HPDE6-E6E7 (cell line): ENCODE data around the gene PIGV.
A peak's percentile ranks its signal among the peaks of the same experiment; 100 is the strongest.
"Not testable (repeated sequence)": the region's sequence is repeated elsewhere in the genome, so short reads cannot be mapped to it uniquely, and the experiment has no call there.

Experiments used
- DNase-seq: peaks from one replicate; pipeline ENCODE4 v3.0.0; 2011; ENCODE audit warnings: missing footprints; ENCODE audit errors: extremely low spot score

PIGV gene

DNA sequence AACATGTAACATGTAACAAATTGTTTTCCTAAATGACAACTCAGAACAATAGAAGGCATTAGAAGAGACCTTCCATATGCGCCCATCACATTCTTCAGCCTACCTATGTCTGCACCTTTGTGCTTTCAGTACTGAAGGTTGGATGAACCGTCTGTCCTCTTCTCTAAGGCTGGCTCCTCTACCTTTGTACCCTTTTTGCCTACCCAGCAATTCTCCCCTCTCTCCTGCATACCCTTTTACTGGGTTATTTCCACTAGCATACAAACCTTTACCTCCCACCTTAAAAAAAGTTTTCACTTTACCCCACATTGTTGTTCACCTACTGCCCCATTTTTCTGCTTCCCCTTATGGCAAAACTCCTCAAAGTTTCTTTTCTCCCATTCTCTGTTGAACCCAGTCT lies 5.2 kb downstream of the PIGV start:
- no peak for DNase-seq

DNA sequence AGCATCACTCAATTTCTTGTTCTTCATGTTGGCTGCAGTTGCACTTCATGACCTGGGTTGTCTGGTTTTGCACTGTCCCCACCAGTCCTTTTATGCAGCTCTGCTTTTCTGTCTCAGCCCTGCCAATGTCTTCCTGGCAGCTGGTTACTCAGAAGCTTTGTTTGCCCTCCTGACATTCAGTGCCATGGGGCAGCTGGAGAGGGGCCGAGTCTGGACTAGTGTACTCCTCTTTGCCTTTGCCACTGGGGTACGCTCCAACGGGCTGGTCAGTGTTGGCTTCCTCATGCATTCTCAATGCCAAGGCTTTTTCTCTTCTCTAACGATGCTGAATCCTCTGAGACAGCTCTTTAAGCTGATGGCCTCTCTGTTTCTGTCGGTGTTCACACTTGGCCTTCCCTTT lies 6.6 kb downstream of the PIGV start:
- DNase-seq: no peak

- no peak for DNase-seq
Observed at GRCh38 chr1:26797627-26798026, 9.9 kb downstream of the PIGV start.

GRCh38 chr1:26799479-26800142 lies 11.9 kb downstream of the PIGV start:
- DNase-seq: peak; percentile 67

GRCh38 chr1:26803932-26804331 lies 16.2 kb downstream of the PIGV start:
- DNase-seq: not testable (repeated sequence)

- DNase-seq: not testable (repeated sequence)
Observed at GRCh38 chr1:26810105-26810504, 22.4 kb downstream of the PIGV start.

DNA sequence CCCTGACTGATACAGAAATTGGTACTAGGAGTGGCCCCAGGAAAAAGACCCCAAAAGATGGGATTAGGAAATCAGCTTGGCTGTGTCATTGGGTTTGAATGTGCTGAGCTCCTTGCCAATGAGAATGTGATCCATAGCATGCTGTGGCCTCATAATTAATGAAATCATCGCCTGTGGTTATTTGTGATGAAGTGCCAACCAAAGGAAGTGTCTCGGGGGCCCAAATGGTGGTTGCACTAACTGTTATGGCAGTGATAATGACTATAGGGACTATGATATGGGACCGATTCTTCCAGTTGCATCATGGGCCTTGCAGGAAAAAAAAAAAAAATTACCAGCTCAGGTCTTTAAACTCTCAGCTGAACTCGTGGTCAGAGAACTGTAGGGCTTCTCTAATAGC lies 23.3 kb downstream of the PIGV start:
- no peak for DNase-seq

DNA sequence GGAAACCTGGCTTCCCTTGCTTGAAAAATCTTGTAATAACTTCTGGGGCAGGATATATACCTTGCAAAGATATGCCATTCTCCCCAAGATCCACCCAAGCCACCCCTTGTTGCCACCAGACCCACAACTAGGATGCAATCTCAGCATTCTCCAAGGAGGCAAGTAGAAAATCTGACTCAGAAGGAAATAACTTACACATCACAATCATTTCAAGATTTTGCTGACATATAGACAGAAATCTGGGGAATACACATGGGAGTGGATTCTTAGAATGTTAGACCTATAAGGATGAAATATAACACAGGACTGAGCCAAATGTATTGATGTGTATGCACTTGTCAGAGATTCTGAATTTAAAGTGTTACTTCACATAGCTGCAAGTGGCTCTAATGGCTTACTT lies 24.0 kb downstream of the PIGV start:
- no peak for DNase-seq

DNA sequence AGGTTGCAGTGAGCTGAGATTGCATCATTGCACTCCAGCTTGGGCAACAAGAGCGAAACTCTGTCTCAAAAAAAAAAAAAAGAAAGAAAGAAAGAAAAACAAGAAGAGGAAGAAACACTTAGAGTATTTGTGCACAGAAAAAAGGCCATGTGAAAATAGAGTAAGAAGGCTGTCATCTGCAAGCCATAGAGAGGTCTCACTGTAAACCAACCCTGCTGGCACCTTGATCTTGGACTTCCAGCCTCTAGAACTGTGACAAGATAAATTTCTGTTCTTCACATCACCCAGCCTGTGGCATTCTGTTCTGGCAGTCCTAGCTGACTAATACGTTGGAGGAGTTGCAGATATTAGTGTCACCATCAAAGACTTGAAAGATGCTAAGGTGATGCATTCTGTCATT lies 26.6 kb downstream of the PIGV start:
- no peak for DNase-seq

DNA sequence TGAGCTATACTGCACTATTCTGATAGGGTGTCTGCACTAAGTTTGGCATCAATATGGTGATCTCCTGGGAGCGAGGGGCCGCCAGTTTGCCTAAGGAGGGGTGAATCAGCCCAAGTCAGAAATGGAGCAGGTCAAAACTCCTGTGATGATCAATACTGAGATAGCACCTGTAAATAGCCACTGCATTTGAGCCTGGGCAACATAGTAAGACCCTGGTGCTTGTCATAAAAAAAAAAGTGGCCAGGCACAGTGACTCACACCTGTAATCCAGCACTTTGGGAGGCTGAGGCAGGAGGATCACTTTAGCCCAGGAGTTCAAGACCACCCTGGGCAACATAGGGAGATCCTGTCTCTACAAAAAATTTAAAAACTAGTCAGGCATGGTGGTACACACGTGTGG lies 27.1 kb downstream of the PIGV start:
- no peak for DNase-seq

DNA sequence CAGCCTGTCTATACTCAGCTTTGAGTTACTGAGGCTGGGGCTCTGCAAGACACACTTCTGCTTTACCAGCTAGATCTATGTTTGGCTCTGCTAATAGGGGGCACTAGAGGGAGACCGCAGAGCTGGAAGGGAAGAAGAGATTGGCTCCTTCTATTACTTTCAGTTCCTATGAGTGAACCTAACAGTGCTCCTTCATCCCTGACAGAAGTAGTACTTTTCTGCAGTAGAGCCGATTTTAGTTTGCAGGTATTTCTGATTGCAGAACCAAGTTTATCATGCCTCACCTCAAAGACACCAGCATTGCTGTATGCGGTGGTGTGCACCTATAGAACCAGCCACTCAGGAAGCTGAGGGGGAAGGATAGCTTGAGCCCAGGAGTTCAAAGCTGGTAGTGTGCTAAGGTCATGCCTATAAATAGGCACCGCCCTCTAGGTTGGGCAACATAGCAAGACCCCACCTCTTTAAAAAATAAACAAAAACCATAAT lies 33.1 kb downstream of the PIGV start:
- no peak for DNase-seq

DNA sequence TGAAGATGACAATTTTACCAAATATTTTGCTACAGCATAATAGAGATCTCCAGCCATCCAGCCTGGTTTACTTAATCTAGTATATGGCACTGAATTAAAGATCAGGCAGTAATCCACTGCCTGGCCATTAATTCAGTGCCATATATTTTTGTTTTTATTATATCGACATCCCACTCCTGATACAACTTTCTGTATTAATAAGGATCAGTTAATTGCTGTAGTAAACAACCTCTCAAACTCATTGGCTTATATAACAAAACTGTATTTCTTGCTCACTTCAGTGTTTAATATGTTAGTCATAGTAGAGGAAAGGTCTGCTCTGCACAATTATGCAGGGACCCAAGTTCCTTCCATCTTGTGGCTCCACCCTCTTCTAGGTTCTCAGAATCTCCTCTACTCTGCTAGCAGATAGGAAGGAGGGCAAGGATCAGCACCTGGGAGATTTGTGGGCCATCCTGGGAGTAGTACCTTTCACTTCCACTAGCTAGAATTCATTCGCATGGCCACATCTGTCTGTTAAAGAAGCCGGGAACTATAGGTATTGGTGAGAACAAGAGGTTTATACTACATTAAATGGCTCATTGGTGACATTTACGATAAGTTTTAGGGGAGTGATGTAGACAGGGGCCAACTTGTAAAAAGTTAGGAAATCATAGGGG lies 35.1 kb downstream of the PIGV start:
- no peak for DNase-seq

DNA sequence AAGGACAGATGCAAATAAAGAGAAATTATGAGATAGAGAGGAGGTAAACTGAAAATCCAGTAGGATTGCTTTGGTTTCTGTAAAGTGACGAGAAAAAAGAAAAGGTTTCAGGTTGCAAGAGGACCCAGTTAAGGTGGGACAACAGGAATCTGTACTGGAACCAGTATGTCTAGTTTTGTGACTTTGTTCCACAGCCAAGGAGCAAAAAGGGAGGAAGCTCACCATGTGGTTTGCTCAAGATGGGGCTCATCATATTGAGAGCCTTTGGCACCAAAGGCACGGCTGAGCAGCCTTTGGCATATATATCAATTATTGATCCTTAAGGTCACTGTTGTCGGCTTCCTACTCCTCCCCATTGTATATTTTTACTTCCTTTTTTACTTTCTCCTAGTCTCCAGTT lies 37.0 kb downstream of the PIGV start:
- DNase-seq: no peak

DNA sequence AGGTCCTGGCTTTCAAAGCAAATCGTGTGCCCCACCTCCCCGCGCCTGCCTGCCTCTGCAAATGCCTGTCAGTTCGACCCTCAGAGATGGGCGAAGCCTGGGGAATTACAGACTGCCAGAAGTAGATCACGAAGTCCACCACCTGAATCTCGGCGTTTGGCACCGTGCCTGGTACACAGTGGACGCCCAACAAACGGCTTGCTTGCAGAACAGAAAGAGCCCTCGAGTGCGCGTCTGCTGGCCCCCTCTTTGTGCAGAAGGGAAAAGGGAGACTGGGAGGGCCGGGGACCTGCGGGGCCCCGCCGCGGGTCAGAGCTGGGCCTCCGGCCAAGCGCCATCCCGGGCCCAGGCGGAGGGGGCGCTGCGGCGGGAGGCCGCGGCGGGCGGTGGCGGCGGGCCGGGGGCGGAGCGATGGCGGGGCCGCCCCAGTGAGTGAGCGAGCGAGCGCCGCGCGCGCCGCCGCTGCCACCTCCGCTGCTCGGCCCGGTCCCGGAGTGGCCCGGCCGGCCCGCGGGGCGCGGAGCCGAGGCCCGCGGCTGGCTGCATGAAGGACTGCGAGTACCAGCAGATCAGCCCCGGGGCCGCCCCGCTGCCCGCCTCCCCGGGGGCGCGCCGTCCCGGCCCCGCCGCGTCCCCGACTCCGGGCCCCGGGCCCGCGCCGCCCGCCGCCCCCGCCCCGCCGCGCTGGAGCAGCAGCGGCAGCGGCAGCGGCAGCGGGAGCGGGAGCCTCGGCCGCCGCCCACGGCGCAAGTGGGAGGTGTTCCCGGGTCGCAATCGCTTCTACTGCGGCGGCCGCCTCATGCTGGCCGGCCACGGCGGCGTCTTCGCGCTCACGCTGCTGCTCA lies 38.7 kb downstream of the PIGV start, which contains the start of gene ZDHHC18:
TSS of gene ZDHHC18 (plus strand) at position 428 of the 845 bp plus-strand sequence. CDS start at position 545, 117 bp downstream.
- DNase-seq: peak; percentile 59

GRCh38 chr1:26827106-26827604 lies 39.4 kb downstream of the PIGV start:
- no peak for DNase-seq

DNA sequence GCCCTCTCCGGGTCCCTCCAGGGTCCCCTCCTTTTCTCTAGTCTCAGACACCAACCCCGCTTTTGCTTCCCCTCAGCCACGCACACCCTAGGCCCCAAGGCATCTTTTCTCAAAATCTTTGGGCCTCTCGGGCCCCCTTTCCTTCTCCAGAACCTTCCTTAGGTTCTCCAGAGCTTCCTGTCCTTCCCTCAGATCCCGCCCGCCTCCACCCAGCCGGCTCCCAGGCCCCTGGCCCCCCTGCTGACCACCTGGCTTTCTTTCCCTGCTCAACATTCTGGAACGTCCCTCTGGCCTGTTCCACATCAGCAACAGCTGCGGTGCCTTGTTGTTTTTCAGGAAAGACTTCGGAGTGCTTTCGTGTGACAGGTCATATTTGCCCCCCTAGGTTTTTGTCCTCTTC lies 39.9 kb downstream of the PIGV start:
- DNase-seq: no peak

DNA sequence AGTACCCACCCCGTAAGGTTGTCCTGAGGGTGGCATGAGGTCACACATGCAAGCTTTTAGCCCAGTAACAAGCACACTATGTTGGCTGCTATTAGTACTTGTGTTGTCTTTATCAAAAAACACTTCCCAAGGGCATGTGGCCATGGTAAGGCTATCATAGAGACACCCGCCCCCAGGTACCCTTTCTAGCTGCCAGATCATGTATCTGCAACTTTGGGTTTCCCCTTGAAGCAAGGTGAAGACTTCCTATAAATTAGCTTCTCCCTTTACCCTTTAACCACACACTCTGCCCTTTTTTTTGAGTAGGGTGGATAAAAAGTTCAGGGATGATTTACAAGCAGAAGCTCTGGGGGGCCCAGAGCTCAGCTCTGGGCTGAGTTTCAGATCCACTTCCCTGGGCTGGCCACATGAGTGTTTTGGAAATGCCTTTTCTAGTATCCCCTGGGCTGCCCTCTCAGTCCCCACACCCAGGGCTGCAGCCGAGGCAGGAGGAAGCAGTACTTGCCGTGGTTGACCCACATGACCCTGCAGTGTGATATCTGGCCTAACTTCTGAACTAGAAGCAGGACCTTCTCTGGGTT lies 40.8 kb downstream of the PIGV start:
- DNase-seq: no peak

DNA sequence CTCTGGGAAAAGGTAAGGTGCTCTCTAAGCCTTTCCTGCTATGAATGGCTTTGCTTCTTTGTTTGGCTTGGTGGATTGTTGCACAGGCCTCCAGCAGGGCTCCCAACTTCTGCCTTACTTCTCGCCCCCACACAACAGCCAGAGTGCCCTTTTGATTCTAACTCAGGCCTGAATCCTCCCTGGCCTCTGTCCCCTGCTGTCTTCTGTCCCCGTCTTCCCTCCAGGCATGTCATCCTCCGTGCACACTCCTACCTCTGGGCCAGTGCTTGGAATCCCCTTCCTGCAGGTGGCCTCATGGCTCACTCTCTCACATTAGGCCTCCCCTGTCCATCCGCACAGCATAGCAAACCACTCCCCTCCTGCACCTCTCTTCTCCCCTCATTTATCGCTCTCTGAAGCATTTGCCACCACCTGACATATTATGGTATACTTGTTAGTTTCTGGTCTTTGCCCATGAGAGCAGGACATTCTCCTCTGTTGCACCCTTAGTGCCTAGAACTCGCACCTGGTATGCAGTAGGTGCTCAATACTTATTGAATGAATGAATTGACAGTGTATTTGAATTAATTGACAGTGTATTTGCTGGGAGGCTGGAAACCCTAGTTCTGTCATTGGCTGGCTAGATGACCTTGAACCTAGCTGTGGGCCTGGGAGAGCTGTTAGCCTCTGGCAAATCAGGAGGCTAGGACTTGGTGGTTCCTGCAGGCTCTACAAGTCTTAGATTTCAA lies 41.6 kb downstream of the PIGV start:
- no peak for DNase-seq

DNA sequence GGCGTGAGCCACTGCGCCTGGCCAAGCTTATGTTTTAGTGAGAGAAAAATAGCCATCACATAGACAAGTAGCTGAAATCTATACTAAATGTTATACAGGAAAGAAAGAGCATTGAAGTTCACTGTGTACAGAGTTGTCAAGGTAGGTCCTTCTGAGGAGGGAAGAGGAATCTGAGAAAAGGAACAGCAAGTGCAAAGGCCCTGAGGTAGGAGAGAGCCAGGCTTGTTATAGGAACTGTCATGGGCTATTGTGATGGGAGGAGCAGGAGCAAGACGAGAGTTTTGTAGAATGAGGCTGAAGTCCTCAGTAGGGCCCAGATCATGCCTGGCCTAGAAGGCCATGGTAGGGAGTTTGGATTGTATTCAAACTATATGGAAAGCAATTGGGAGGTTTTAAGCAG lies 43.3 kb downstream of the PIGV start:
- DNase-seq: no peak

GRCh38 chr1:26831546-26832248 lies 43.9 kb downstream of the PIGV start:
- DNase-seq: no peak
